Right cardiac atrium (tissue), 5 donors: ENCODE data around the gene CIT. TPM values are rescaled to one million over a fixed set of nuclear protein-coding genes. Genes with fewer than 3 reads are reported as not detected.
"Not testable (repeated sequence)": the region's sequence is repeated elsewhere in the genome, so short reads cannot be mapped to it uniquely, and the experiment has no call there.

ENCODE experiments used
- ATAC-seq, 2 donors: fragments of 200-7000 bp; cut with Tn5 transposase; one replicate each; pipeline versions ENCODE4 v1.8.0 to v1.9.1; 2020; ENCODE audit warnings: moderate library complexity in 2 of 2, mild to moderate bottlenecking in 1 of 2
- DNase-seq, 3 donors: peaks; one replicate each; pipeline ENCODE4 v3.0.0-alpha.2; 2020
- H3K27ac ChIP-seq: one replicate; pipeline ENCODE4 v1.5.1; 2013; ENCODE audit warnings: mild to moderate bottlenecking, low read length, control low read depth, moderate library complexity
- H3K27me3 ChIP-seq: one replicate; pipeline ENCODE4 v1.6.1; 2013; ENCODE audit not compliant: control insufficient read depth, insufficient read depth
- H3K4me1 ChIP-seq: one replicate; pipeline ENCODE4 v1.6.1; 2013; ENCODE audit warnings: low read length; ENCODE audit not compliant: control insufficient read depth, insufficient read depth
- H3K4me3 ChIP-seq: one replicate; pipeline ENCODE4 v1.5.1; 2013; ENCODE audit warnings: low read length, control low read depth
- H3K9me3 ChIP-seq: one replicate; pipeline ENCODE4 v1.6.1; 2013; ENCODE audit warnings: low read length; ENCODE audit not compliant: control insufficient read depth
- WGBS: extraction: QIAGEN DNeasy Blood & Tissue Kit; methylation state at CpG from one replicate; pipeline ENCODE4 v1.1.7; 2013; 5-methylcytosine and 5-hydroxymethylcytosine counted together
- intact Hi-C, 4 donors: fragments of 100-400 bp; cut with DNase I; formaldehyde crosslinking; loops; one replicate each; pipeline versions ENCODE4 v1.11.0 to v1.14.0; 2022 to 2023
- polyA plus RNA-seq: library from polyadenylated mRNA; stranded (reverse); fragments of 200-250 nt; gene quantifications from one replicate; pipeline ENCODE4 v1.2.3, GENCODE V29; 2013
- total RNA-seq, 4 donors: library from RNA; stranded (reverse); fragmentation: NEBNext Ultra II Directional; extraction: Animal tissue kit (Norgen Biotek cat#: 25700); gene quantifications; one replicate each; pipeline ENCODE4 v1.2.1, GENCODE V29; 2021
- donor health status: healthy with polysubstance abuse.
- donor health status: DM: no; HTN: yes; CAD: no.
- donor health status: DM: no; HTN: no; CAD: no.
- donor health status: DM: no; HTN: yes; CAD: no; lungs with severe emphysema.
- donor health status: DM: yes; HTN: yes; CAD: no.

Gene CIT
- total and polyA plus RNA-seq, 5 donors: 0.61 to 3.0 (median 2.4) TPM

DNA sequence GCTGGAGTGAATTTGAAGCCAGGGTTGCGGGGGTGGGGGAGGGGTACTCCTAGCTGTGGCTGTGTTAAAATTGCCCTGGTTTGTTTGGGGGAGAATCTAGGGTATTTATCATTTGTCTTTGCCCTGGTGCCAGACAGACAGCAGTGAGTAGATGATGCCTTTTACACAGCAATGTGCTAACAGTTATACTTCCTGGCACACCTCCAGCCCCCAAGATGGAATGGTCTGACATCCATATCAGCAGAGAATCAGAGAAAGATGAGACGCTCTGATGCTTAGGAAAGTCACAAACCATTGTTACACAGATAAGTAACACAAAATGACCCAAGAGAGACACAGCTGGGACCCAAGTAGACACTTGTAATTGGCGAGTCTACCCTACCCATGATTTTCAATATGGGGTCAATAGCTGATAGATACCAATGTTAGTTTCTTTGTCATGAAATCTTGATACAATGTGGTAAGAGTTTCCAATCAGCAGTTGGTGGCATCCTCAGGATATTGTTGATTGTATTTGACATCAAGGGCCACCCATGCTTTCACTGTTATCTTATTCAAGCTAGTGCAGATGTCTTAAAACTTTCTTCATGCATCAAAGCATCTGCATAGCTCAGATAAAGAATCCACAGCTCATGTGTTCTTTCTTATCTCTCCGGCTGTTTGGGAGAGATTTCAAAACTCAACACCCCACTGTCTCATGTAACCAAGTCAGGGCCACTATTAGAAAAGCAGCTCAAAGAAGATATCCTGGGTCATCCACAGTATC, 211.8 kb downstream of the CIT start:
- WGBS: 64% methylated on average over 4 of the region's 4 CpGs

DNA sequence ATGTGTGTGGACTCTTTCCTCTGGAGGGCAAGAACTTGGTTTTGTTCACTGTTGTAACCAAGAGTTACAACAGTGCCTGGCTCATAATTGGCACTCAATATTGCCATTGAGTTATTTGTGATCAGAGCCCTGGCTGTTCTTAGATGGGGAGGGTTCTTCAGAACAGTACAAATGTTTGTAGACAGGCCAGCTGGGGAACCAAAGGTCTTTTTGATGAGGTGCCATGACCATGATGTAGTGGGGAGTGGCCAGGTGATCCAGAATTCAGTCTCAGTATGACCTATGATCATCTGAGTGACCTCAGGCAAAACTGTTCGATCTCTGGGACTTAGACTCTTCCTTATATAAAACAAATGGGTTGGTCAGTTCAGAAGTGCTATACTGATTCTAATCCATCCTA, 212.5 kb downstream of the CIT start:
- intact Hi-C loops: loop anchor here in 1 of 4 donors (5.0 kb wide), 1 partner anchor 118 kb away; no protein-coding TSS in a partner anchor
- ATAC-seq: no peak
- 94% methylated on average over 1 of the region's 1 CpG for WGBS

More for the DNA sequence above, 211.8 kb downstream of the CIT start:
- no peak for ATAC-seq
- DNase-seq: no peak
- no peak overlapping the region for H3K4me3 ChIP-seq
- peaks cover 2% of the 10 kb centered on the region for H3K4me1 ChIP-seq
- no peaks in the 10 kb centered on the region for H3K27me3 ChIP-seq
- H3K9me3 ChIP-seq: no peaks in the 10 kb centered on the region
- intact Hi-C loops: loop anchor here in 1 of 4 donors (5.0 kb wide), 1 partner anchor 117 kb away; no protein-coding TSS in a partner anchor
- H3K27ac ChIP-seq: no peak overlapping the region

DNA sequence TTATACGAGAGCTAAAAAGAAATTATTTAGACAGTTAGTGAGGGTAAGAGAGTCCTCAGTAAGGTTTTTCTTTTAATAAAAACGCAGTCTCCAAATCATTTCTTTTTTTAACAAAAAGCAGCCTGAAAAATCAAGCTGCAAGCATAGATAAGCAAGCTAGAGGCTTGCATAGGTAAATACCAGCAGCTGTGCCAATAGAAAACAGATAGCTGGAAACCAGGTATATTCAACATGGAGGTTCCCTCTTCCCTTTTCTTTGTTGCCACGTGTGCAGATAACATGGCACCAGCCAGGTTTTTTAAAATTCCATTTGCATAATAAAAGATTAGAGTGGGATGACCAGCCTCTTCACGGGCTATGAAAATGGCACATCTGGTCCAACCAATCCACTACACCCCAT, 215.2 kb downstream of the CIT start:
- H3K4me1 ChIP-seq: no peaks in the 10 kb centered on the region
- DNase-seq: no peak
- WGBS: 66% methylated on average over 4 of the region's 4 CpGs
- ATAC-seq: no peak
- H3K27ac ChIP-seq: no peak overlapping the region
- intact Hi-C loops: no loop called here
- no peaks in the 10 kb centered on the region for H3K9me3 ChIP-seq
- no peaks in the 10 kb centered on the region for H3K27me3 ChIP-seq
- H3K4me3 ChIP-seq: no peak overlapping the region

More for the DNA sequence above, 212.5 kb downstream of the CIT start:
- Histone ChIP-seq H3K27me3 (no peaks in the 10 kb centered on the region), H3K27ac (no peak overlapping the region), H3K9me3 (no peaks in the 10 kb centered on the region), H3K4me3 (no peak overlapping the region), H3K4me1 (no peaks in the 10 kb centered on the region)
- DNase-seq: no peak

GRCh38 chr12:119660076-119660475, 217.0 kb downstream of the CIT start:
- H3K27me3 ChIP-seq: no peaks in the 10 kb centered on the region
- H3K9me3 ChIP-seq: no peaks in the 10 kb centered on the region
- intact Hi-C loops: no loop called here
- ATAC-seq (no peak), DNase-seq (no peak)
- WGBS: 68% methylated on average over 5 of the region's 5 CpGs
- H3K4me3 ChIP-seq: no peak overlapping the region
- H3K27ac ChIP-seq: no peak overlapping the region
- H3K4me1 ChIP-seq: no peaks in the 10 kb centered on the region

- no peak for DNase-seq
- Histone ChIP-seq H3K27ac (no peak overlapping the region), H3K4me3 (no peak overlapping the region), H3K9me3 (no peaks in the 10 kb centered on the region), H3K27me3 (no peaks in the 10 kb centered on the region), H3K4me1 (no peaks in the 10 kb centered on the region)
- intact Hi-C loops: no loop called here
- no peak for ATAC-seq
- 38% methylated on average over 6 of the region's 6 CpGs for WGBS
These were observed 217.7 kb downstream of the CIT start for GRCh38 chr12:119659289-119659897.

DNA sequence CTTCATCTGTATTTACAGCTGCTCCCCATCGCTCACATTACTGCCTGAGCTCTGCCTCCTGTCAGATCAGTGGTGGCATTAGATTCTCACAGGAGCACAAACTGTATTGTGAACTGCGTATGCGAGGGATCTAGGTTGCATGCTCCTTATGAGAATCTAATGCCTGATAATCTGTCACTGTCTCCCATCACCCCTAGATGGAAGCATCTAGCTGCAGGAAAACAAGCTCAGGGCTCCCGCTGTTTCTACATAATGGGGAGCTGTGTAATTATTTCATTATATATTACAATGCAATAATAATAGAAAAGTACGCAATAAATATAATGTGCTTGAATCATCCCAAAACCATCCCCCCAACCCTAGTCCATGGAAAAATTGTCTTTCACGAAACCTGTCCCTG, 219.0 kb downstream of the CIT start:
- ATAC-seq, H3K4me1 ChIP-seq, DNase-seq, H3K27ac ChIP-seq, intact Hi-C loops, H3K4me3 ChIP-seq, H3K27me3 ChIP-seq, H3K9me3 ChIP-seq: not testable (repeated sequence)
- 84% methylated on average over 6 of the region's 6 CpGs for WGBS

DNA sequence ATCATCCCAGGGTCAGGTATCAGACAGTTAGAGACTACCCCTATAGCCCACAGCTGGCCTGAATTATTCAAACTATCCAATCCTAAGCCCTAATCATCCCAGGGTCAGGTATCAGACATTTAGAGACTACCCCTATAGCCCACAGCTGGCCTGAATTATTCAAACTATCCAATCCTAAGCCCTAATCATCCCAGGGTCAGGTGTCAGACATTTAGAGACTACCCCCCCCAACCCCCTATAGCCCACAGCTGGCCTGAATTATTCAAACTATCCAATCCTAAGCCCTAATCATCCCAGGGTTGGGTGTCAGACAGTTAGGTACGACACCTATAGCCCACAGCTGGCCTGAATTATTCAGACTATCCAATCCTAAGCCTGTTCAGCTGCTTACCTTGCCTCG, 220.1 kb downstream of the CIT start:
- H3K4me3 ChIP-seq, DNase-seq, H3K4me1 ChIP-seq, H3K27me3 ChIP-seq, ATAC-seq, H3K27ac ChIP-seq, H3K9me3 ChIP-seq, intact Hi-C loops: not testable (repeated sequence)
- 81% methylated on average over 2 of the region's 2 CpGs for WGBS

GRCh38 chr12:119652665-119653064, 224.5 kb downstream of the CIT start:
- intact Hi-C loops: no loop called here
- Histone ChIP-seq H3K27me3 (no peaks in the 10 kb centered on the region), H3K4me3 (no peak overlapping the region), H3K9me3 (no peaks in the 10 kb centered on the region), H3K27ac (no peak overlapping the region), H3K4me1 (no peaks in the 10 kb centered on the region)
- 78% methylated on average over 3 of the region's 3 CpGs for WGBS
- DNase-seq (no peak), ATAC-seq (no peak)

DNA sequence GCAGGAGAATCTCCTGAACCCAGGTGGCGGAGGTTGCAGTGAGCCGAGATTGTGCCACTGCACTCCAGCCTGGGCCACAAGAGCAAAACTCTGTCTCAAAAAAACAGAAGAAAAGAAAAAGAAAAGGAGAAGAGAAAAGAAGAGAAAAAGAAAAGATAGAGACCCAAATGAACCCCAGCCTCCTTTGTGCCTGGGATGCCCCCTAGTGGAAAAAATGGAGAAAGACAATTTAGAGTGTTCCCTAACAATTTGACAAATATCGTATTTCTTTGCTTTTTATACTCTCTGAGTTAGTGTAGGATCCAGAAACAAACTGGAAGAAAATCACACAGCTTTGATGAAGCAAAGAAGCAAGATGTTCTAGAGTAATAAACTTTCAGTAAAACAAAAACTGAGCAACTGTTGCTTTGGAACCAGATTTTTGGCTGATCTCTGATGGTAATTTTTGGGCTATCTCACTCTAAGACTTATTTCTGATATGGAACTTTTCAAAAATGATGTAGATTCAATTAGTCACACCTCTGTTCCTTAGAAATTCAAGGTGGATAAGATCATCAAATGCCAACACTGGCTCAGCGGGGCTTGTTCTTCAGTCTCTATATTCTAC, 227.8 kb downstream of the CIT start:
- DNase-seq (no peak), ATAC-seq (no peak)
- no peaks in the 10 kb centered on the region for H3K9me3 ChIP-seq
- WGBS: 65% methylated on average over 4 of the region's 4 CpGs
- intact Hi-C loops: no loop called here
- no peaks in the 10 kb centered on the region for H3K27me3 ChIP-seq
- no peak overlapping the region for H3K27ac ChIP-seq
- H3K4me3 ChIP-seq: no peak overlapping the region
- H3K4me1 ChIP-seq: no peaks in the 10 kb centered on the region

DNA sequence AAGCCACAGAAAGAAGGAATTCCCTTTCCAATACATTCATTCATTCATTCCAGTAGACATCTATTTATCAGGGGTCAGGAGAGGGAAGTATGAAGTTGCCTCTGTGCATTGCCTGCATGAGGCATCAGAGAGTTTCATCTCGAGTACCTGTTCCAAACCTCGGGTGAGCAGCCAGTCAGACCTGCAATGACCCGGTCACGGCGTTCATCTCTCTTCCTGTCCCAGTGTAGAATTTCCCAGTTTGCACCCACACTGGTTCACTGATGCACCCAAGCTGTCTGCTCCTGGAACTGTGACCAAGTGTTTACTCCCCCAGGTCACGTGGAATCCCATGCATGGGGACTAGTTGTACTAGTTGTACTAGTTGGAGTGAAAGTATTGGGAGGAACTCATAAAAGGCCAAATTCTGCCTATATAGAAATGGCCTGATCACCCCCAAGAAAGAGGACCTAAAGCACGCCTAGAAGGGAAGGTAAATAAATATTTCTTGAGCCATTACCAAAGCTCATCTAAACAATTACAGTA, 231.5 kb downstream of the CIT start:
- no peak for DNase-seq
- H3K27ac ChIP-seq: no peak overlapping the region
- ATAC-seq: no peak
- intact Hi-C loops: no loop called here
- H3K4me3 ChIP-seq: no peak overlapping the region
- H3K27me3 ChIP-seq: no peaks in the 10 kb centered on the region
- no peaks in the 10 kb centered on the region for H3K4me1 ChIP-seq
- H3K9me3 ChIP-seq: no peaks in the 10 kb centered on the region
- WGBS: 89% methylated on average over 7 of the region's 7 CpGs

DNA sequence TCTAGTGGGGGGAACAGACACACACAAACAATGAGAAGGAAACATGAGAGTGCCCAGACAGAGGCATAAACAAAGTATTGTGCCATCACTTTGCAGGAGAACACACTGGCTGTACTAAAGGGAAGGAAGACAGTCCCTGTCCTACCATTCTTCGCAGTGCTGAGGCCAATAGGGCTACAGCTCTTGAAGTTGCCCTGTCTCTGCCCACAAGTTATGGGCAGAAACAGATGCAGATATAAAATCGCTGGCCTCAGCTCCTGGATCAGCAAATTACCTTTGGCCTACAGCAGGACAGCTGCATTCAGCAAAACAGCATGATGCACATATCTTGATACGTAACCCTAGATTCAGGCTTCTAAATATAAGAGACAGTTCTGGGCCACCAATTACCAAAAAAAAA, 232.2 kb downstream of the CIT start:
- intact Hi-C loops: no loop called here
- WGBS: 86% methylated on average over 3 of the region's 3 CpGs
- ATAC-seq: no peak
- no peak overlapping the region for H3K27ac ChIP-seq
- H3K9me3 ChIP-seq: no peaks in the 10 kb centered on the region
- no peaks in the 10 kb centered on the region for H3K4me1 ChIP-seq
- no peak for DNase-seq
- H3K27me3 ChIP-seq: no peaks in the 10 kb centered on the region
- no peak overlapping the region for H3K4me3 ChIP-seq
